ENCODE data around the gene KCNIP1. TPM values are rescaled to one million over a fixed set of nuclear protein-coding genes. Genes with fewer than 3 reads are reported as not detected.

The KCNIP1 gene
- total RNA-seq, 4 donors from 2014 or later: not detected

DNA sequence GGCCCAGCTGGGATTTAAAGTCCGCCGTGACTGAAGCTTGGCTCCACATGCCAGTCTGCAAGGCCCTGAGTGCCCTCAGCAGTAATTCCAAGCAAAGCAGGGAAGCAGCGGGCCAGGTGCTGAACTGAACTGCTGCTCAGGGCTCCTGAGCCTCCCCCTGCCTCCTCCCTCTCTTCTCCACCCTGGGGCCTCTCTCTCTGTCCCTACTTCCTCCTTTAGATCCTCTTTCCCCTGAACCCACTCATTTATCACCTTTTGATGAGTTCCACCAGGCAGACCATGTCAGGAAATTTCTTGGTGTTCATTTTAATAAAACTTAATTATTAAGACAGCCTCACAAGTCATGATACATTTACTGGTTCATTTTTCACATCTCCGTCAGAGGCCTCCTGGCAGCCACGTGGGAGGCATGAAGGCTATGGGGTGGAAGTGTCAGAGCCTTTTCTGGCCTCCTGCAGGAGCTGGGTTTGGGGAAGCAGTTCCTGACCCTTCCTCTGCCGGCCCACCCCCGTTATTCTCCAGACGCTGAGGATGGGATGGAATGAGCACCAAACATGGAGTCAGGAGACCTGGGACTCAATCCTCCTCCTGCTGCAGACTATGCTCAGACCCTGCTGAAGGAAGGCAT lies 32.2 kb upstream of the KCNIP1 start:
- intact Hi-C loops (cut with DNase I): no loop called here
- Histone ChIP-seq H3K36me3 (no peaks in the 10 kb centered on the region), H3K27ac (no peak overlapping the region), H3K9me3 (no peaks in the 10 kb centered on the region), H3K4me1 (no peaks in the 10 kb centered on the region), H3K27me3 (peaks cover 0 to 10% (median 0%) of the 10 kb centered on the region in 4 donors), H3K4me3 (no peak overlapping the region)
- no peak for DNase-seq
- TF ChIP-seq, protein P1, sequence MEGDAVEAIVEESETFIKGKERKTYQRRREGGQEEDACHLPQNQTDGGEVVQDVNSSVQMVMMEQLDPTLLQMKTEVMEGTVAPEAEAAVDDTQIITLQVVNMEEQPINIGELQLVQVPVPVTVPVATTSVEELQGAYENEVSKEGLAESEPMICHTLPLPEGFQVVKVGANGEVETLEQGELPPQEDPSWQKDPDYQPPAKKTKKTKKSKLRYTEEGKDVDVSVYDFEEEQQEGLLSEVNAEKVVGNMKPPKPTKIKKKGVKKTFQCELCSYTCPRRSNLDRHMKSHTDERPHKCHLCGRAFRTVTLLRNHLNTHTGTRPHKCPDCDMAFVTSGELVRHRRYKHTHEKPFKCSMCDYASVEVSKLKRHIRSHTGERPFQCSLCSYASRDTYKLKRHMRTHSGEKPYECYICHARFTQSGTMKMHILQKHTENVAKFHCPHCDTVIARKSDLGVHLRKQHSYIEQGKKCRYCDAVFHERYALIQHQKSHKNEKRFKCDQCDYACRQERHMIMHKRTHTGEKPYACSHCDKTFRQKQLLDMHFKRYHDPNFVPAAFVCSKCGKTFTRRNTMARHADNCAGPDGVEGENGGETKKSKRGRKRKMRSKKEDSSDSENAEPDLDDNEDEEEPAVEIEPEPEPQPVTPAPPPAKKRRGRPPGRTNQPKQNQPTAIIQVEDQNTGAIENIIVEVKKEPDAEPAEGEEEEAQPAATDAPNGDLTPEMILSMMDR (IDR thresholded peaks at IDR 0.05): no peak
- 56 to 60% methylated on average over 6 to 8 of the region's 8 CpGs for WGBS, 2 donors

DNA sequence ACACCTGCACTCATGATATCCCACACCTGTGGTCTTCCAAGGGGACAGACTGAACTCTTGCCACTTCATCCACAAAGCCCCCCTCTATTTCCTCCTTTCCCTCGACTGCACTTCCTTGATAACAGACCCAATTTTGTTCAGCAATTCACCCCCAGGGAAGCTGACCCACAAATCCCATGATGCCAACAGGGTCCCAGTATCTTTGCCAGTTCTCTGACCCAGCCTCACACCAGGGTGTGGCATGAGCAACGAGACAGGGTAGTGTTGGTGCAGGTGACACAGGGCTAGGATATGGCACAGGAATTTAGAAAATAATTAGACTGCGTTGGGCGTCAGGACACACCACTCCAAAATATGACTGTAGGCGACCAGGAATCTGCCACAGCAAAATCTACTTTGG lies 30.2 kb upstream of the KCNIP1 start:
- H3K36me3 ChIP-seq: no peaks in the 10 kb centered on the region
- H3K4me1 ChIP-seq: no peaks in the 10 kb centered on the region
- no peak for DNase-seq
- intact Hi-C loops (cut with DNase I): no loop called here
- WGBS, 2 donors: 52 to 59% methylated on average over 5 of the region's 5 CpGs
- TF ChIP-seq POLR2A (IDR thresholded peaks at IDR 0.05): no peak
- TF ChIP-seq, protein P1 (IDR thresholded peaks at IDR 0.05): no peak
- no peak overlapping the region for H3K4me3 ChIP-seq
- no peaks in the 10 kb centered on the region for H3K9me3 ChIP-seq
- H3K27ac ChIP-seq: no peak overlapping the region
- H3K27me3 ChIP-seq: peaks cover 0 to 10% (median 0%) of the 10 kb centered on the region in 4 donors

DNA sequence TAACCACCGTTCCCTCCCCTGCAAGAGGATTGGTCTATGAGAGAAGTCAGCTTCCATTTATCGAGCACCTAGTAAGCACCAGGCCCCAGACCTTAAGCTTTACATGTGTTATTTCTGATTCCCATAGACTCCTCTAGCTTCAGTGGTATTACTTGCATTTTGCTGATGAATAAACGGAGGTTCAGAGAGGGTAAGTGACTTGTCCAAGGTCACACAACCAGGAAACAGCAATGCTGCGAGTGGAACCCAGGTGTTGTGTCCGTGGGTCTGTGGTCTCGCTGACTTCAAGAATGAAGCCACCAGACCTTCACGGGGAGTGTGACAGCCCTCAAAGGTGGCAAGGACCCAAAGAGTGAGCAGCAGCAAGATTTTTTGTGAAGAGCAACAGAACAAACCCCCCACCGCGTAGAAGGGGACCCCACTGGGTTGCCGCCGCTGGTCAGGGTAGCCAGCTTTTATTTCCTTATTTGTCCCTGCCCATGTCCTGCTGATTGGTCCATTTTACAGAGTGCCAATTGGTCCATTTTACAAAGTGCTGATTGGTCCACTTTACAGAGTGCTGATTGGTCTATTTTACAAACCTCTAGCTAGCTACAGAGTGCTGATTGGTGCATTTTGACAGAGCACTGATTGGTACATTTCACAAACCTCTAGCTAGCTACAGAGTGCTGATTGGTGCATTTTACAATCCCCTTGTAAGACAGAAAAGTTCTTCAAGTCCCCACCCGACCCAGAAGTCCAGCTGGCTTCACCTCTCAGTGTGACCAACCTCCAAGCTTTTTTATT lies 29.1 kb upstream of the KCNIP1 start:
- no peak overlapping the region for H3K27ac ChIP-seq
- peaks cover 0 to 10% (median 0%) of the 10 kb centered on the region in 4 donors for H3K27me3 ChIP-seq
- no peak for DNase-seq
- no peak overlapping the region for H3K4me3 ChIP-seq
- no peaks in the 10 kb centered on the region for H3K4me1 ChIP-seq
- no peaks in the 10 kb centered on the region for H3K9me3 ChIP-seq
- TF ChIP-seq, protein P1 (IDR thresholded peaks at IDR 0.05): no peak
- intact Hi-C loops (cut with DNase I): no loop called here
- H3K36me3 ChIP-seq: no peaks in the 10 kb centered on the region
- 88 to 89% methylated on average over 12 of the region's 12 CpGs for WGBS, 2 donors

DNA sequence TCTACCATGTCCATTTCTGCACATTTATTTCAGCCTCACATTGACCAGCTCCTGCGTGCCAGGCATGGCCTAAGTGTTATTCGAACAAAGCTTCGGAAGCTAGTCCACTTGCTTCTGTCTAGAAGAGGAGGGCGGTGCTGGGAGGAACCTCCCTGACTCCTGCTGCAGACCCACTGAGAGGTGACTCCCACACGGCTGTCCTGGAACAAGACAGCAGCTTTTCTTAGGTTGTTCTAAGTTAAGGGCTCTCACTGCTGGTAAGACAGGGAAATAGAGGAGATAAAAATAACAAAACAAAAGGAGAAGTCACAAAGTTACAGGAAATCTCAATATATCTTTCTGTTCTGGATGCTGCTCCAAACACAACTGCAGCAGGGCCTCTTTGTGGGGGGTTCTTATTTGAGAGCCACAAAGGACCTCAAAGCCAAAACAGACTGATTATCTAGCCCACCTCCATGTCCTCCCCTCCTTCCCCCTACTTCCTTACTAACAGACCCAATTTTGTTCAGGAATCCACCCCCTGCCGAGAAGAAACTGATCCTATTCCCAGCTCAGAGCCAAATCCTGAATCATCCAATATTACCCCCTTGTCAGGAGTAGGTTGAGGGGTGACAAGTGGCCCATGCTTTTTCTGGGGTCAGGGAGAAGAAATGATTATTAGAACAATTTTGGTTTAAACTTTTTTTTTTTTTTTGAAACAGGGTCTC lies 28.4 kb upstream of the KCNIP1 start:
- WGBS, 2 donors: 71 to 73% methylated on average over 5 of the region's 6 CpGs
- DNase-seq: no peak
- H3K4me3 ChIP-seq: no peak overlapping the region
- no peaks in the 10 kb centered on the region for H3K4me1 ChIP-seq
- peaks cover 0 to 10% (median 0%) of the 10 kb centered on the region in 4 donors for H3K27me3 ChIP-seq
- intact Hi-C loops (cut with DNase I): no loop called here
- no peaks in the 10 kb centered on the region for H3K36me3 ChIP-seq
- TF ChIP-seq, protein P1 (IDR thresholded peaks at IDR 0.05): no peak
- no peak for TF ChIP-seq POLR2A (IDR thresholded peaks at IDR 0.05)
- H3K9me3 ChIP-seq: no peaks in the 10 kb centered on the region
- no peak overlapping the region for H3K27ac ChIP-seq

DNA sequence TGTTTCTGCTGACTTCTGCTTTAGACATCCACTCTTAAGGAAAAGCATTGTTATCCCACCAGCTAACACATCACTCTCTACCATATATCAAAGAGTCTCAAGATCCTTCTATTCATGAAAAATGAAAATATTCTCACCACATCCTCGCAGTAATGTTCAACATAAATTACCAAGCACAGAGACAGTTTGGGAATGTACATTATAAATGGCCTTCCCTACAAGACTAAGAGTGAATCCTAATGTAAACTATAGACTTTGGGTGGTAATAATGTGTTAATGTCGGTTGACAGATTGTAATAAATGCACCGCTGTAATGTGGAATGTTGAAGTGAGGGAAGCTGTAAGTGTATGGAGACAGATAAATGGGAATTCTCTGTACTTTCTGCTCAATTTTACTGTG lies 27.1 kb upstream of the KCNIP1 start:
- no peak for DNase-seq
- Histone ChIP-seq H3K36me3 (no peaks in the 10 kb centered on the region), H3K4me1 (no peaks in the 10 kb centered on the region), H3K27me3 (peaks cover 0 to 10% (median 0%) of the 10 kb centered on the region in 4 donors), H3K4me3 (no peak overlapping the region), H3K9me3 (no peaks in the 10 kb centered on the region), H3K27ac (no peak overlapping the region)
- intact Hi-C loops (cut with DNase I): no loop called here
- TF ChIP-seq, protein P1 (IDR thresholded peaks at IDR 0.05): no peak
- TF ChIP-seq POLR2A (IDR thresholded peaks at IDR 0.05): no peak
- WGBS, 2 donors: 74 to 78% methylated on average over 3 of the region's 3 CpGs

Data from esophagus squamous epithelium (tissue), 5 donors.